ENCODE data around the gene SLC9A9. TPM values are rescaled to one million over a fixed set of nuclear protein-coding genes. Genes with fewer than 3 reads are reported as not detected.

SLC9A9 gene
- total and polyA plus RNA-seq, 9 of the 15 experiments (the other 6 are each of a cell fraction or from before 2014, with no cell fraction given), result 0.03 to 0.13 TPM; not detected in 7

DNA sequence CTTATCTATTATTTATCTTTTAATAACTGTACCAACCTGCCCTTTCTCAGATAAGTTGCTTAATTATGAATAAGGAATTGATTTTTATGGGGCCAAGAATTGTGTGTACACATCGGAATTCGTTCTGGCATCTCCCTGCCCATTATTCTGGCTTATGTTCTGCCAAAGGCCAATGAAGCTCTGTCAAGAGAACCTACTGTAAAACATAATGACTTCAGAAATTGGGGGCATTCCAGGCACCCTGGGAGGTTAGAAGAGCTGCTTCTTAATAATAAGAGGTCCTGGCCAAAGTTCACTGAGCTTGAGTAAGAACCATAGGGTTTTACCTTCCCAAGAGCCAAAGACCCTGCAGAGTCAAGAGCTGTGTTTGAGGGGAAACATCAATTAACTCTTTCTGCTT lies 261.7 kb downstream of the SLC9A9 start:
- intact Hi-C loops (cut with micrococcal nuclease) (no loop called here), in situ Hi-C loops (cut with MboI) (no loop called here)
- BruUV-seq (replicated peaks), result no TSS peak
- Histone ChIP-seq H4K20me1 (replicated peaks; ENCODE audit: control insufficient read depth, insufficient read depth, low read length) (no peaks in the 10 kb centered on the region), H3K4me3 (no peak overlapping the region), H3K36me3 (ENCODE audit: control insufficient read depth, insufficient read depth, low read length) (no peaks in the 10 kb centered on the region), H3K27ac (ENCODE audit: extremely low read depth, low read depth, low read length) (no peak overlapping the region), H3K79me2 (ENCODE audit: control insufficient read depth, insufficient read depth, low read length) (no peaks in the 10 kb centered on the region), H3K4me2 (ENCODE audit: insufficient read depth, low read length) (no peak overlapping the region), H3K9ac (ENCODE audit: insufficient read depth in 1 of 2, low read depth in 2 of 2, low read length in 2 of 2) (no peak overlapping the region), H3K27me3 (ENCODE audit: control insufficient read depth in 2 of 2, insufficient read depth in 2 of 2, low read length in 2 of 2) (peaks cover 6 to 25% of the 10 kb centered on the region in 2 experiments; a peak in 3 of 5 replicates), H3K4me1 (replicated peaks in 1 of 2; ENCODE audit: control insufficient read depth in 2 of 2, insufficient read depth in 2 of 2, low read length in 2 of 2) (peaks cover 0 to 5% of the 10 kb centered on the region in 2 experiments; a peak in 2 of 5 replicates), H3K9me1 (ENCODE audit: control insufficient read depth, insufficient read depth, low read length) (no peaks in the 10 kb centered on the region), H2AFZ (ENCODE audit: low read depth, low read length) (no peak overlapping the region), H3K9me3 (replicated peaks; ENCODE audit: control insufficient read depth, insufficient read depth, low read depth, low read length) (no peaks in the 10 kb centered on the region)
- POLR2A ChIA-PET, result interaction anchor here (0.7 kb wide), 1 partner anchor 226 kb away, joined by 3 read pairs; no protein-coding TSS in a partner anchor
- no peak for FAIRE-seq
- 0% methylated on average over 2 of the region's 2 CpGs for WGBS (ENCODE audit: insufficient coverage, low coverage, missing lambda C conversion rate)
- TF ChIP-seq, protein P1, sequence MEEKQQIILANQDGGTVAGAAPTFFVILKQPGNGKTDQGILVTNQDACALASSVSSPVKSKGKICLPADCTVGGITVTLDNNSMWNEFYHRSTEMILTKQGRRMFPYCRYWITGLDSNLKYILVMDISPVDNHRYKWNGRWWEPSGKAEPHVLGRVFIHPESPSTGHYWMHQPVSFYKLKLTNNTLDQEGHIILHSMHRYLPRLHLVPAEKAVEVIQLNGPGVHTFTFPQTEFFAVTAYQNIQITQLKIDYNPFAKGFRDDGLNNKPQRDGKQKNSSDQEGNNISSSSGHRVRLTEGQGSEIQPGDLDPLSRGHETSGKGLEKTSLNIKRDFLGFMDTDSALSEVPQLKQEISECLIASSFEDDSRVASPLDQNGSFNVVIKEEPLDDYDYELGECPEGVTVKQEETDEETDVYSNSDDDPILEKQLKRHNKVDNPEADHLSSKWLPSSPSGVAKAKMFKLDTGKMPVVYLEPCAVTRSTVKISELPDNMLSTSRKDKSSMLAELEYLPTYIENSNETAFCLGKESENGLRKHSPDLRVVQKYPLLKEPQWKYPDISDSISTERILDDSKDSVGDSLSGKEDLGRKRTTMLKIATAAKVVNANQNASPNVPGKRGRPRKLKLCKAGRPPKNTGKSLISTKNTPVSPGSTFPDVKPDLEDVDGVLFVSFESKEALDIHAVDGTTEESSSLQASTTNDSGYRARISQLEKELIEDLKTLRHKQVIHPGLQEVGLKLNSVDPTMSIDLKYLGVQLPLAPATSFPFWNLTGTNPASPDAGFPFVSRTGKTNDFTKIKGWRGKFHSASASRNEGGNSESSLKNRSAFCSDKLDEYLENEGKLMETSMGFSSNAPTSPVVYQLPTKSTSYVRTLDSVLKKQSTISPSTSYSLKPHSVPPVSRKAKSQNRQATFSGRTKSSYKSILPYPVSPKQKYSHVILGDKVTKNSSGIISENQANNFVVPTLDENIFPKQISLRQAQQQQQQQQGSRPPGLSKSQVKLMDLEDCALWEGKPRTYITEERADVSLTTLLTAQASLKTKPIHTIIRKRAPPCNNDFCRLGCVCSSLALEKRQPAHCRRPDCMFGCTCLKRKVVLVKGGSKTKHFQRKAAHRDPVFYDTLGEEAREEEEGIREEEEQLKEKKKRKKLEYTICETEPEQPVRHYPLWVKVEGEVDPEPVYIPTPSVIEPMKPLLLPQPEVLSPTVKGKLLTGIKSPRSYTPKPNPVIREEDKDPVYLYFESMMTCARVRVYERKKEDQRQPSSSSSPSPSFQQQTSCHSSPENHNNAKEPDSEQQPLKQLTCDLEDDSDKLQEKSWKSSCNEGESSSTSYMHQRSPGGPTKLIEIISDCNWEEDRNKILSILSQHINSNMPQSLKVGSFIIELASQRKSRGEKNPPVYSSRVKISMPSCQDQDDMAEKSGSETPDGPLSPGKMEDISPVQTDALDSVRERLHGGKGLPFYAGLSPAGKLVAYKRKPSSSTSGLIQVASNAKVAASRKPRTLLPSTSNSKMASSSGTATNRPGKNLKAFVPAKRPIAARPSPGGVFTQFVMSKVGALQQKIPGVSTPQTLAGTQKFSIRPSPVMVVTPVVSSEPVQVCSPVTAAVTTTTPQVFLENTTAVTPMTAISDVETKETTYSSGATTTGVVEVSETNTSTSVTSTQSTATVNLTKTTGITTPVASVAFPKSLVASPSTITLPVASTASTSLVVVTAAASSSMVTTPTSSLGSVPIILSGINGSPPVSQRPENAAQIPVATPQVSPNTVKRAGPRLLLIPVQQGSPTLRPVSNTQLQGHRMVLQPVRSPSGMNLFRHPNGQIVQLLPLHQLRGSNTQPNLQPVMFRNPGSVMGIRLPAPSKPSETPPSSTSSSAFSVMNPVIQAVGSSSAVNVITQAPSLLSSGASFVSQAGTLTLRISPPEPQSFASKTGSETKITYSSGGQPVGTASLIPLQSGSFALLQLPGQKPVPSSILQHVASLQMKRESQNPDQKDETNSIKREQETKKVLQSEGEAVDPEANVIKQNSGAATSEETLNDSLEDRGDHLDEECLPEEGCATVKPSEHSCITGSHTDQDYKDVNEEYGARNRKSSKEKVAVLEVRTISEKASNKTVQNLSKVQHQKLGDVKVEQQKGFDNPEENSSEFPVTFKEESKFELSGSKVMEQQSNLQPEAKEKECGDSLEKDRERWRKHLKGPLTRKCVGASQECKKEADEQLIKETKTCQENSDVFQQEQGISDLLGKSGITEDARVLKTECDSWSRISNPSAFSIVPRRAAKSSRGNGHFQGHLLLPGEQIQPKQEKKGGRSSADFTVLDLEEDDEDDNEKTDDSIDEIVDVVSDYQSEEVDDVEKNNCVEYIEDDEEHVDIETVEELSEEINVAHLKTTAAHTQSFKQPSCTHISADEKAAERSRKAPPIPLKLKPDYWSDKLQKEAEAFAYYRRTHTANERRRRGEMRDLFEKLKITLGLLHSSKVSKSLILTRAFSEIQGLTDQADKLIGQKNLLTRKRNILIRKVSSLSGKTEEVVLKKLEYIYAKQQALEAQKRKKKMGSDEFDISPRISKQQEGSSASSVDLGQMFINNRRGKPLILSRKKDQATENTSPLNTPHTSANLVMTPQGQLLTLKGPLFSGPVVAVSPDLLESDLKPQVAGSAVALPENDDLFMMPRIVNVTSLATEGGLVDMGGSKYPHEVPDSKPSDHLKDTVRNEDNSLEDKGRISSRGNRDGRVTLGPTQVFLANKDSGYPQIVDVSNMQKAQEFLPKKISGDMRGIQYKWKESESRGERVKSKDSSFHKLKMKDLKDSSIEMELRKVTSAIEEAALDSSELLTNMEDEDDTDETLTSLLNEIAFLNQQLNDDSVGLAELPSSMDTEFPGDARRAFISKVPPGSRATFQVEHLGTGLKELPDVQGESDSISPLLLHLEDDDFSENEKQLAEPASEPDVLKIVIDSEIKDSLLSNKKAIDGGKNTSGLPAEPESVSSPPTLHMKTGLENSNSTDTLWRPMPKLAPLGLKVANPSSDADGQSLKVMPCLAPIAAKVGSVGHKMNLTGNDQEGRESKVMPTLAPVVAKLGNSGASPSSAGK (IDR thresholded peaks at IDR 0.05), result no peak
- TF ChIP-seq SETDB1 (IDR thresholded peaks at IDR 0.05; ENCODE audit: low read length) (no peak), ZSCAN29 (IDR thresholded peaks at IDR 0.05) (no peak), NFE2 (IDR thresholded peaks at IDR 0.05; ENCODE audit: low read depth) (no peak), PHTF2 (CRISPR knock-in tag; IDR thresholded peaks at IDR 0.05) (no peak)
- TF ChIP-seq, protein P2, sequence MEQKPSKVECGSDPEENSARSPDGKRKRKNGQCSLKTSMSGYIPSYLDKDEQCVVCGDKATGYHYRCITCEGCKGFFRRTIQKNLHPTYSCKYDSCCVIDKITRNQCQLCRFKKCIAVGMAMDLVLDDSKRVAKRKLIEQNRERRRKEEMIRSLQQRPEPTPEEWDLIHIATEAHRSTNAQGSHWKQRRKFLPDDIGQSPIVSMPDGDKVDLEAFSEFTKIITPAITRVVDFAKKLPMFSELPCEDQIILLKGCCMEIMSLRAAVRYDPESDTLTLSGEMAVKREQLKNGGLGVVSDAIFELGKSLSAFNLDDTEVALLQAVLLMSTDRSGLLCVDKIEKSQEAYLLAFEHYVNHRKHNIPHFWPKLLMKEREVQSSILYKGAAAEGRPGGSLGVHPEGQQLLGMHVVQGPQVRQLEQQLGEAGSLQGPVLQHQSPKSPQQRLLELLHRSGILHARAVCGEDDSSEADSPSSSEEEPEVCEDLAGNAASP (IDR thresholded peaks at IDR 0.05), result no peak
- DNase-seq (ENCODE audit: extremely low read depth in 1 of 4, low spot score in 3 of 4), result no peak
- CTCF ChIA-PET (ENCODE audit: low intra/inter-chr PET ratio), result no interaction called here
- ATAC-seq, result no peak
